AG09309 (cell line): ENCODE data around the gene STEAP3.

Experiments used
- DNase-seq: peaks from one replicate; pipeline ENCODE4 v3.0.0-alpha.2; 2010; ENCODE audit warnings: low read depth
- H3K4me3 ChIP-seq: 2 replicates; pipeline ENCODE4 v1.5.1; 2011; ENCODE audit warnings: mild to moderate bottlenecking, low read depth, low read length, moderate library complexity; ENCODE audit not compliant: control insufficient read depth
- CTCF ChIP-seq: IDR thresholded peaks from 2 replicates; pipeline ENCODE4 v1.5.1; 2011; ENCODE audit warnings: mild to moderate bottlenecking, low read depth, low read length, inconsistent platforms; ENCODE audit not compliant: insufficient read depth, control insufficient read depth; ENCODE audit errors: missing control alignments

STEAP3 gene

GRCh38 chr2:119177838-119178190 lies 45.8 kb upstream of the STEAP3 start:
- no peak overlapping the region for H3K4me3 ChIP-seq
- no peak for TF ChIP-seq CTCF
- DNase-seq = no peak

GRCh38 chr2:119178776-119179175 lies 44.9 kb upstream of the STEAP3 start:
- TF ChIP-seq CTCF = no peak
- H3K4me3 ChIP-seq = no peak overlapping the region
- DNase-seq = no peak

- DNase-seq = peak; percentile 38
- no peak overlapping the region for H3K4me3 ChIP-seq
- TF ChIP-seq CTCF = no peak
These were observed 44.4 kb upstream of the STEAP3 start for GRCh38 chr2:119179202-119179601.

GRCh38 chr2:119179991-119180390 lies 43.6 kb upstream of the STEAP3 start:
- no peak overlapping the region for H3K4me3 ChIP-seq
- no peak for DNase-seq
- TF ChIP-seq CTCF = no peak

- DNase-seq = no peak
- H3K4me3 ChIP-seq = no peak overlapping the region
- TF ChIP-seq CTCF = no peak
These were observed 42.7 kb upstream of the STEAP3 start for GRCh38 chr2:119180892-119181291.

- H3K4me3 ChIP-seq = no peak overlapping the region
- DNase-seq = no peak
- TF ChIP-seq CTCF = no peak
These were observed 42.2 kb upstream of the STEAP3 start for GRCh38 chr2:119181391-119181790.

GRCh38 chr2:119181791-119182445 lies 41.7 kb upstream of the STEAP3 start:
- TF ChIP-seq CTCF = no peak
- DNase-seq = no peak

More at GRCh38 chr2:119181791-119182445, 41.7 kb upstream of the STEAP3 start:
- no peak overlapping the region for H3K4me3 ChIP-seq
